ENCODE measurements around the gene FRMPD2.
"Not testable (repeated sequence)": the region's sequence is repeated elsewhere in the genome, so short reads cannot be mapped to it uniquely, and the experiment has no call there.

The FRMPD2 gene

DNA sequence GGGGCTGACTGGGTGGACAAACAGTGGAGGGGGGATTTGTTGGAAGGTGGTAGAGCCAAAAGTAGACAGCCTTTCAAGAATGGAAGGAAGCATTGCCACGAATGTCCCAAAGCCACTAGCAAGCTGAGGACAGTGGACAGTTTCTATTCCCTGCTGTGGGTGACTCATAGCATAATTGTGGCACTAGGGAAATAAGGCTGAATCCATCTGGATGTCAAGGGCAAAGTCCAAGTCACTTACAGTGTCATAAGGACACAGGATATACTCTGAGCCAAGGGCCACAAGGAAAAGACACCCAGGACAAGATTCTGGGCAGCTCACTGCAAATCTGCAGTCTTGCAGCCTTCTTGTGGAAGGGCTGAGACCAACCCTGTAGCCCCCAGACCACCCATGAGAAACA is 79.7 kb downstream of the FRMPD2 start:
- DNase-seq, result no peak

DNA sequence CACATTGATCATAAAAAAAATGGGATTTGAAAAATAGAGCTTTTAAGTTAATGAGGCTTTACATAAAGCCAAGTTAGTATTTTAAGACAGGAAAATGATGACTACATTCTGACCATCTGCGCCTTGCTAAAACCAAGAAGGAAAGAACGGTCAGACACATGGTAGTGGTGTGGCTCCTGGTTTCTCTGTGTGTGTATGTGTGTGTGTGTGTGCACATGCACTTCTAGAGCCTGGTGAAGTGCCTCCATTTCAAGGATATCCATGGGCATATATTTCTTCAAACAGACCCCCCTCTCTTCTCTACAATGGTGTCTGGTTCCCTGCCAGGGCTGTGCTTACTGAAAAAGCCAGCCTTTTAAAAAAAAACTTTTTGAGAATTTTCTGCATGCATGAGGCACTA is 80.9 kb downstream of the FRMPD2 start:
- DNase-seq, result no peak

DNA sequence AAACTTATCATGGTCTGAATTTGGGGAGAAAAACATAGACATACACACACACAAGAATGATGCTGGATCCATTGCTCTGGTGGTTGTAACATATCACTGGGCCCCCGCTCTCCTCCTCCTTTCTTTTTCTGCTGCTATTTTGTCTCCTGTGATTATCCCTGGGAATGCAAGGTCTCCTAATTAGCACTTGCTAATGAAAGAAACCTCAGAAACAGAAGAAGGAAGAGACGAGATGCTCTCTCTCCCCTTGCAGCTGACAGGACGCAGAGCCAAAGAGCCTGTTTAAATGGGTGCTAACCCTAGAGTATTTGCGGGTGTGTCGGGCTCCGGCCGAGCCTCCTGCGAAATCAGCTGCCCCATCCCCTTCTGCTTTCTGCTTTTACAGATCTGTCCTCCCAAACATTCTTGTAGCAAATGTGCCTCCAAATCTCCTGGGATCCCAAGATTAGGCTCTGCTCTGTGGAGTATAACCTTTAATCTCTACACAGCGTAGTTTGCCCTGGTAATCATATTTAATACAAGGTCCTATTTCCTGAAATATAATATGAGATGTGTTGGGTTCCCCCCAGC is 81.5 kb downstream of the FRMPD2 start:
- DNase-seq, result no peak

DNA sequence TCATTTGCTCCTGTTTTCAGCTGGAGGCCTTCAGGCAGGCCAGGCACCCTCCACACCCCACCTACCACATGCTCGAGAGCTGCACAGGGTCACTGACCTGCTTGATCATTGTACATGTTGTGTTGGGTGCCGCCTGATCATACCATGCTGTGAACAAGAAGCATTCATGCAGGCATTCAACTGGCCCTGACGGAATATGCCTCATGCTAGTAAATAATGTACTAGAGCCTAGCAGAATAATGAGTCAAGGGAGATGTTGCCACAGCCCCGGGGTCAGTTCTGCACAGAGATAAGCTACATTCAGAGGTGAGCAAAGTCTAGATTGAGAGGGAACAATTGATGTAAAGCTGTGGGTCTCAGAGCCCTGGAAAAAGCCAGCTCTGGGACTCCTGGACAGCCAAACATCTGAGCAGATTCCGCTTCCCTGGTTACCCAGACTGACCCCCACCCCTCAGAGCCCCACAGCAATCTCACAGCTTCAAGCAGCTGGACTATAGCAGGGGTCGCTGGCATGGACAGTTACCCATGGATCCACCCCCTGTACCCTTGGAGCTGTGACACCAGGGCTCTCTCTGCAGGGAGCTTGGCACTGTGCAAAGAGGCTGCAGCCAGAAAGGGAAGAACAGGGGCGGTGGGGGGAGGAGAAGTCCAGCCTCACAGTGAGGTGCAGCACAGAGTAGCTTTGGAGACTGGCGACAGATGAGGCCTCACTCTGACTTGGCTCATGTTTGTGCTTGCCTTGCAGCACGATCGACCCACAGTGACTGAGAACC is 86.6 kb downstream of the FRMPD2 start:
- DNase-seq, result no peak

DNA sequence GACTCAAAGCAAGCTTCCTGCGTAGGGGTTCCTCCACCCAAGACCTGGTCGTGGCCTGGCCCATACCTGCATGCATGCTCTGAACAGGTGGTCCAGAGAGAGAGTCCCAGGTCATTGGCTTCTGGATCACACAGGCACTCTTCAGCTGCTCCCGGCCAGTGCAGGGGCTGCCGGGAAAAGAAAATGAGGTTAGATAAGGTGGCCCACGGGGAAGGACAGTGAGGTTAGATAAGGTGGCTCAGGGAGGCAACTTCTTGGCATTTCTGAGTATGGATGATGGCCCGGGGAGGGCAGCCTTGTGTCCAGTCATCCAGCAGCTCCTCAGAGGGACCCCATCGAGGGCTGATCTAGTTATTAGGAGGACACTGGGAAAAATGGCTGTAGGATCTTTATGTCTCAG is 87.4 kb downstream of the FRMPD2 start:
- no peak for DNase-seq

DNA sequence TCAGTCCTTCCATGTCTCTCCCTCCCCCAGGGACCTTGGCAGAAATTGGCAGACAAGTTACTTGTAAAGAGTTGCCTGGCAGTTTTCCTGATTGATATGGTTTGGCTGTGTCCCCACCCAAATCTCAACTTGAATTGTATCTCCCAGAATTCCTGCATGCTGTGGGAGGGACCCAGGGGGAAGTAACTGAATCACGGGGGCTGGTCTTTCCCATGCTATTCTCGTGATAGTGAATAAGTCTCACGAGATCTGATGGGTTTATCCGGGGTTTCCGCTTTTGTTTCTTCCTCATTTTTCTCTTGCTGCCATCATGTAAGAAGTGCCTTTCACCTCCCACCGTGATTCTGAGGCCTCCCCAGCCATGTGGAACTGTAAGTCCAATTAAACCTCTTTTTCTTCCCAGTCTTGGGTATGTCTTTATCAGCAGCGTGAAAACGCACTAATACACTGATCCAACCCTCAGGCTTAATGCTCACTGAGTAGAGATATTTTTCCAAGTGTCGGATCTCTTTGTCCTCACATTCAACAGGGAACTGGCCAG is 88.2 kb downstream of the FRMPD2 start:
- not testable (repeated sequence) for DNase-seq

DNA sequence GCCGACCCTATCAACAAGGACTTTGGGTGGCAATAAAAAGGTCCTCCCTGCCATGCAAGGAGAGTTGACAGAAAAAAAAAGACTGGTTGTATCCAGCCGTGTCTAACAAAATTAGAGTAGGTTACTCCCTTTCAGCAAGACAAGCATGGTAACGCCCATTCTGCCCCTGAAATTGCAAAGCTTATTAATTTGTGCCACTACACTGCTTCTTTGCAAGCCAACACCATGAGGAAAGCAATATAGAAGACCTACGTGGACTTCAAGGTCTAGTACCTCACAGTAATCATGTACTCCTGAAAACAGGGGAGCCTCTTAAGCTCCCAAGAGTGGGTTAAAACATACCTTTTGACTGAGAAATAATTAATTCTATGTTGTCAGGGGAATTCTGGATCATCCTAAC is 90.3 kb downstream of the FRMPD2 start:
- no peak for DNase-seq

DNA sequence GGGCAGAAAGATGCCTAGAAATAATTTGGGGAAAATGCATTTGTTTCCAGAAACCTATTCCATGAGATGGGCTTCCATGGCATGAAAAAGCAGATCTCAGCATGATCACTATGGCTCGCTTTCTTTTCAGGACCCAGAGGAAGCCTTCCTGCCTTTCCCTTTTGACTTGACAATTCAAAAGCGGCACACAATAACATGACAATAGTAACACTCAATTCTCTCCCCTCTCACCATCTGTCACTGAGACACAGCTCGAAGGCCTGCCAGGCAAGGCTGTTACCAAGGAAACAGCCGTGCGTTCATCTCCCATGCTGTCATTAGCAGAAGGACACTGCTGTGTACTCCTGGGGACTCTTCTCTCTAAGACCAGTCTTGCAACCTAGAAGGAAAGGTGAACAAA is 101.8 kb downstream of the FRMPD2 start:
- DNase-seq, result not testable (repeated sequence)

DNA sequence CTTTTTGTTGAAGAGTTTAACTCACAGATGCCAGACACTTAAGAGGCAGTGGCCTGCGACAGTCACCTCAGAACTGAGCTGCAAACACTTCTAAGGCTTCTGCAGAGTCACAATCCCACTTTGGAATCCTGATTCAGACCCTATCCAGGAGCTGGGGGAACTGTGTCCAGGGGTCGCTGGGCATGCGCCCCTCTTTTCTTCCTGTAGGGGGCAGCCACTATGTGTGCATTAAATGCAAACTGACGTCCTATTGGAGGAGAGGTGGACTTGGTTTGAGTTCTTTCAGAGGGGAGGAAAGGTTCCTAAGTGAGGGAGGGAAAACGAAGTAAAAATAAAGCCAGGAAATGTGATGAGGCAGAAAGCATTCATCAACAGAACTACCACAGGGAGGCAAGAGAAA is 113.8 kb downstream of the FRMPD2 start:
- DNase-seq, result not testable (repeated sequence)

DNA sequence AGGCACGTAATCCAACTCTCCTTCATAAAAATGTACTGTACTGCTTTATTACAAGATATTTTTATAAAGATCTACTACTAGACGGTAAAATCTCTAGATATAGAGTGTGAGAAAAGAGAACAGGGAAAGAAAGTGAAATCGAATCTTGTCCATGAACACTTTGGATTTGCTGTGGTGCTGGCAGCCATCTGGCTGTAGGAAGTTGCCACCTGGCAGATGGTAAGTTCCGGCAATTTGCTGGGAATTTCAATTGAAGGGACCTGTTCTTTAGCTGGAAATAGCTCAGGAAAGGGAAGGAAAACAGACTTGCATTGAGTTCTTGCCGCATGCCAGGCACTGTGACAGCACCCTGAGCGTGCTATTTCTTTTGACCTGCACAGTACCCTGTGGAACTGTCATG is 114.3 kb downstream of the FRMPD2 start:
- not testable (repeated sequence) for DNase-seq

DNA sequence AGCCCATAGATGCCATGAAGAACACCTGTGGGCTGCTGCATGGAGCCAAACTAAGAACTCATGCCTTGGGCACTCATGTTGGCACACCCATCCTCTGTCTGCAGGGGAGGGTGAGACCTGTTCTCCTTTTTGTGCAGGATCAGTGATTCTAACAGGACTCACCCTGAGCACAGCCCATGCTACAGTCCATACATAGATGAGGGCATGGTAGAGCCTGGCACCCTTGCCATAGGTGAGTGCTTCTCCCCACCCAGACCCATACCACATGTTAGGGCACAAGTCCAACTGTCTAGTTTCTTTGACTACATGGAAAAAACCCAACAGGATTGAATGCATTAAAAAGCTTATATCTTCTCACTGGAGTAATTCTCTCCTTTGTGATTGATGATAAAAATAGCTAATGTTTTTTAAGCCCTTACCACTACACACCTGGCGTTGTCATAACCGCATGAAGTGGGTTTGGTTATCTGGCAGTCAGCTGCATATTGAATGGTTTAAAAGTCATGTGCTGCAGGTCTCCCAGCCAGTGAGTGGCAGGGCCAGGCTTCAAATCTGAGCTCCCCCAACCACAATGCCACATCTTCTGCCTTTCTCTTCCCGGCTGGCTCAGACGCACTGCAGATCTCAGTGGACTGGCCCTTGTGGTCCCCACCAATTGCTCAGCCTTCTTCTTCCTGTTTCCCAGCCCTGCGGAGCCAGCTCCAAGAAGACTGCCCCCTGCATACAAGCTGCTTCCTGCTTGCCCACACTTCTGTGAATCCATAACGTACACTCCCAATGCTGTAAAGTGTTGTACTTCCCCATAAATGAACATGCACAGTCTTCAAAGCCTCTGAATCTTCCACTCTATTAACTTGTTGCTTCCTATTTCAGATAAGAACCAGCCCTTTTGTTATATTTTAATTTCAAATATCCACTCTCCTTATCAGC is 120.0 kb downstream of the FRMPD2 start:
- not testable (repeated sequence) for DNase-seq

DNA sequence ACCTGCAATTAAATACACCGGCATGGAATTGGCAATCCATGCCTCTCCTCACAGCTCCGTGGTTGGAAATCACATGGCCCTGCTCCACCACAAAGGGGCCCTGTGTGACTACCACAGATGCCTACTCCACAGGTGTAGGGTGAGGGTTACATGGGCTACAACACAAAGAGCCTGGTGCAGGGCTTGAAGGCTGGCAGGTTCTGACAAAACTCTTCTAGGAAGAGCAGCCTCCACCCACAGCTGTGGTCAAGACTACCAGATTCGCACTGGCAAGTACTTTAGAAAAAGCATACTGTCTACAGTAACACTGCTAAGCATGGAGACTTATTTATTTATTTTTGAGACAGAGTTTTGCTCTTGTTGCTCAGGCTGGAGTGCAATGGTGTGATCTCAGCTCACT is 126.9 kb downstream of the FRMPD2 start:
- DNase-seq, result not testable (repeated sequence)

DNA sequence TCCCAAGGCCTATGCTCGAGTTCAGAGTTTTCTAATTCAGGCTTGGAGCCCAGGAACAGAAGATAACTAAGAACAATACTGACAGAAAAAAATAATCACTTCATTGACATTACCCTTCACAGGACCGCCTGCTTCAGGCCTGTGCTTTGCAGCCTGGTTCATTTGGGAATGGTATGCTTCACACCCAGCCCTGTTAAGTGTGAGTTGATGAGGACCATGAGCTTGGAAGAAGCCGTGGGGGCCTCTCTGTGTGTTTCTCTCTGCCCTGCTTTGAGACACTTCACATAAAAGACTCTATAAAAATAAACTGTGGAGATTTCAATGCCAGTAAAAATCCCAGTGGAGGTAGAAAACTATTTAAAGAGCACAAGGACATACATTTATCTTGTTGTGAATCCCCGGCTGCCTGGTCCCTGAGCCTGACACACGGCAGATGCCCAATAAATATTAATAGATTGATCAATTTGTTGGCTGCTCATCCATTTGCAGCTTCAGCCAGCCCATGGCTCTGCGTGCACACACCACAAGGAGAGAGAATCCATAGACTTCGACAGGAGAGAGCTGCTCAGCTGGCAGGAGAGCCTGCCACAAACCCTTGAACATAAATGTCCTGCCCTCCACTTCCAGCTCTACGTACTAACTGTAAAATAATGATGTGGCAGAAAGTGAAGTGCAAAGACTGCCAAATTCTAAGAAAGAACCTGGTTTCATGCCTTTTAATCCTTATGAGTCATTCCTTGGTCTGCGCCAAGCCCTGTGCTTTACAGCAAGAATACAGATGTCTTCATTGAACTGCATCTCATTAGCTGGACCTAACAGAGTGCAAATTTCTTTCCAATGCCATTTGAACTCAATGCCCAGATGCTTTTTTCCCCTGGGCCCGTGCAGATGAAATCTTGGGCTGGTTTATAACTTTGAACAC is 130.5 kb downstream of the FRMPD2 start:
- DNase-seq, result not testable (repeated sequence)

DNA sequence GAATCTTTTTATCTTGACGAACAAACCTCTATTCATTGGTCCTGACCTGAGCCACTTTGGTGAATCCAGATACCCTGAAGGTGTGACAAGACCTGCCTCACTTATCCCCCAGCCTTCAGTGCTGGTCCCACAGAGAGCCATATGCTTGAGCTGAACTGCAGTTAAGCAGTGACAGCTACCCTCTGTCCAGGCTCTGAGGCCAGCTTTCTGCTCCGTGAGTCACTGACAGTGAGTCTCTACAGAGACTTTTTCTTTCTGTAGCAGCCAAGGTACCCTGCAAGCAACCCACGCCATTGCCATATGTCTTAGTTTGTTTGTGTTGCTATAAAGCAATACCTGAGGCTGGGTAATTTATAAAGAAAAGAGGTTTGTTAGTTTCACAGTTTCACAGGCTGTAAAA is 133.5 kb downstream of the FRMPD2 start:
- DNase-seq, result not testable (repeated sequence)

DNA sequence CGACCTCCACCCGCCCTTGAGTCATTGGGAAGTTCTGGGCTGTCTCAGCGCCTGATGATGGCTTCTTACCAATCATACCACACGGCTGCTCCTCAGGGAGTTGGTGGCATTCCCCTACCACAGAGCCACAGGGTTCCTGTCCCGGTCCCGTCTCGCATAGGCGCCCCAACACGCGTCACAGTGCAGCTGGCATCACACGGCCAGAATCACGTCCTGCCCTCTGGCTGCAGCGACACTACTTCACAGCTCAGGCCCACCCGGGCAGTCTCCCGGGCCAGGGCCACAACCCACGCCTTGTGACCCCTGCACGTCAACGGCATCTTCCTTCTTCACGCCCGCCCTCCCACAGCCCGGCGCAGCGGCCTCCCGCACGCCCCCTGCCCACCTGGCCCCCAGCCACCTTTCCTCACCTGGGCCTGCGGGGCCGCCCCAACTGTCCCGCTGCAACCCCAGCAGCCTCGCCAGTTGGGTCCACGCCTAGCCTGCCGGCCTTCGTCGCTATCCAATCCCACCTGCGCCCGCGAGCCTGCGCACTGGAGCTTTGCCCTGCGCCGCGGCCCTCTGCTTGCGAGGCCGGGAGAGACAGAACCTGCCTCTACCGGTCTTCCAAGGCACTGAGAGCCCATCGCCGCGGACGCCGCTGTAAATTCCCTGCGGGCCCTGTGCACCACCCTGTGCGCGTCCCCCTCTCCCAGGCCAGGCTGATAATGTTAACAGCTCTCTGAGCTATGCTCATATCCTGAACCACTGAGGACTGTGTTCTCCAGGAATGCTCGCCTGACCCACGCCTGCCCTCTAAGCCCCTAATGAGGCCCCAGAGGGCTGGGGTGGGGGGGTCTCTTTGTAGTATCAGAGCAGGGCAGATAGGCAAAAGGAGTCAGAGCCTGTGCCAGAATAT is 134.3 kb downstream of the FRMPD2 start:
- not testable (repeated sequence) for DNase-seq

DNA sequence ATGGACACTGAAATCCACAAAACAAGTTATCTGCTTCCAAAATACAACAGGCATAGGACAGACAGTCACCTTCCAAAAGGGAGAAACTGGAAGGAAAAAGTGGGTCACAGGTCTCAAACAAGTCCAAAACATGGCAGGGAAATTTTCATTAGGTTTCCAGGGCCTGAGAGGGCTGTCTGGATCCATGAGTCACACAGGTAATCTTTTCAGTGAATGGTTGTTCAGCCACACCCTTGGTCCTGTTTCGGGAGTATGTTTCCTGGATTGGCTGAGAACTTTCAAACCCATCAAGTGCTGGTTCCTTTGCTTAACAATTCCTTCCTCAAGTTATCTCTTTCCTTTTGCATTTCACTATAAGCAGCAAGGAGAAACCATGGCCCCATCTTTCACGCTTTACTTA is 145.5 kb downstream of the FRMPD2 start:
- DNase-seq, result not testable (repeated sequence)

DNA sequence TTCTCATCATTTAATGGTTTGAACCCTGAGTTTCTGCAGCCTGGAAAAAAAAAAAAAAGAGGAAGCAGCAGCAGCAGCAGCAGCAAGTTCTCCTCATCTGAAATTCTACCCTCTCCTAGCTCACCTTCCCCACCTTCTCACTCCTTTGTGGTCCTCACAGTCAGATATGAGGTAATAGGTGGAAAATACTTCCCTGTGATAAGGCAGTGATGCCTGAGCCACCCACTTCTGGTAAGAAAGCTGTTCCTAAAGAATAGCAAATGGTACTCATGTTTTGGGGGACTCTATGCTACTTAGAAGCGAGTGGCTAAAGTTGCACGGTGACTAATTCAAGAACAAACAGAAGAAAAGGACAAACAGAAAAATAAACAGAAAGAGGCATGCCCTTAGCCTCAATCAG is 148.2 kb downstream of the FRMPD2 start:
- not testable (repeated sequence) for DNase-seq

DNA sequence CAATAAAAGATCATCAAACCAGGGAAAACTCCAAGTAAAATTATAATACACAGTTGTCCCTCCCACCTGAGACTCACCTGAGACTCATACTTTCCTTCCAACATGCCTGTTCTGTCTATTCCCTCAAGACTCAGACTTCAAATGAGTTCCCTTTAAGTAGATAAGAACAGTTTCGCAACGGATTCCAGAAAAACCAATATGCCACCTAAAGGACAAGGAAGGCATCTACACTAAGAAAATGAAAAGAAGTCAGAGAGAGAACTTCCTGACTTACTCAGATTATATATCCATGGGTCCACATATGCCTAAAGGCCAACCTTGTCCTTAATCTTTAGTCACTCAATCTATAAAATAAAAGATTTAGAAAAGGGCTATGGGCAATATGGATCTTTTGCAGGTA is 148.9 kb downstream of the FRMPD2 start:
- not testable (repeated sequence) for DNase-seq

DNA sequence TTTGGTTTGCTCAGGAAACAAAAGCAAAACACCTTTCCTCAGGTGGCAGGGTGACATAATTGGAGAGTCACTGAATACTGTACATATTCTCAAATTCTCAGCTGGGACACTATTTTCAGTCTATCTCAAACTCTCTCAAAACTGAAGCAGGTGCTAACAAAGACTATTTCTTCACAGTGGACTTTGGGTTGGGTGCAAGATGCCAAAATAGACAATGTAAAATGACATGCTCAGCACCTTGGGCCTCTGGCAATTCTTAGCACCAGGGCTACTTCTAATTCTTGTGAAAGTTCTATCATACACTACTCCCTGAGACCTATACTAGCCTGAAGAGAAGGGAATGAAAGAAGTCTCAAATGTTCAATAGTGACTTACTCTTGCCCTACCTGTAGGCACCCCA is 151.9 kb downstream of the FRMPD2 start:
- DNase-seq, result not testable (repeated sequence)

DNA sequence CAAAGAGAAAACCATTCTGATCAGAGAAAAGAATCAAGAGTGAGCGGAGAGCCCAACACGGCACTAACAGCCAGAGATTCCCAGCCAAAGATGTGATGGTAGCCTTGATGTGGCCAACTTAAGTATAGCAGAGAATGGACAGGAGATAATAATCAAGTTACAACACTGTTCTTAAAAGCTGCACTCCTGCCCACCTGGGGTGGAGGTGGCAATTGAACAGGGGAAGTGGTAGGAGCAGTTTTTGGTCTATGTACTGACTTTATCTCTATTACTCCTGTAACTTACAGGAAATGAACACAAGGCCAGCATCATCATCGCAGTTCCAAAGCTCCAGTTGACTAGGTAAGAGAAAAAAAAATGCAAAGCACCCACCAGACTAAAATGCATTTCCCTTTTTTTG is 164.2 kb downstream of the FRMPD2 start:
- not testable (repeated sequence) for DNase-seq

Measured in stimulated activated CD4-positive, alpha-beta T cell treated with anti-CD3 and anti-CD28 coated beads, Interleukin-12 subunit alpha, Interleukin-12 subunit beta, amount 100 ng/mL, for 4 hours (primary cell).